ENCODE results near the gene GALNT2.

- no peak for TF ChIP-seq CTCF (conservative IDR thresholded peaks at IDR 0.05; ENCODE audit: low read length)
- no peak for TF ChIP-seq EZH2phosphoT487 (IDR thresholded peaks at IDR 0.05; ENCODE audit: borderline replicate concordance)
Measured at GRCh38 chr1:230323686-230324085, 256.6 kb downstream of the GALNT2 start.
